Peyer's patch (tissue), 4 donors: ENCODE measurements around the gene ASCC2. TPM values are rescaled to one million over a fixed set of nuclear protein-coding genes. Genes with fewer than 3 reads are reported as not detected.

Experiments used
- DNase-seq, 3 donors: peaks; one replicate each; pipeline ENCODE4 v3.0.0-alpha.2; 2017 to 2019
- H3K27ac ChIP-seq, 4 donors: fragments of 200-600 bp; sonication (generic); one replicate each; pipeline ENCODE4 v1.5.1; 2016 to 2019
- H3K27me3 ChIP-seq, 2 donors: fragments of 200-600 bp; sonication (generic); one replicate each; pipeline ENCODE4 v1.5.1; 2019
- H3K36me3 ChIP-seq, 3 donors: fragments of 200-600 bp; sonication (generic); one replicate each; pipeline ENCODE4 v1.5.1; 2016 to 2019
- H3K4me1 ChIP-seq, 4 donors: fragments of 200-600 bp; sonication (generic); one replicate each; pipeline ENCODE4 v1.5.1; 2016 to 2019
- H3K4me3 ChIP-seq, 4 donors: fragments of 200-600 bp; sonication (generic); 1 replicate in 3 of 4; 2 replicates in 1 of 4; pipeline ENCODE4 v1.5.1; 2016 to 2019; ENCODE audit warnings: mild to moderate bottlenecking in 1 of 4
- H3K9me3 ChIP-seq, 4 donors: fragments of 200-600 bp; sonication (generic); one replicate each; pipeline ENCODE4 v1.5.1; 2016 to 2019; ENCODE audit warnings: mild to moderate bottlenecking in 1 of 4
- CTCF ChIP-seq, 6 experiments: fragments of 450-650 bp in 4 of 6; fragments of 200-600 bp in 2 of 6; sonication (generic) in 1 of 6; IDR thresholded peaks; one replicate each; pipeline ENCODE4 v1.5.1; 2017 to 2019; ENCODE audit warnings: antibody characterized with exemption in 6 of 6, mild to moderate bottlenecking in 3 of 6, moderate library complexity in 1 of 6
- POLR2A ChIP-seq, 2 donors: fragments of 450-650 bp; IDR thresholded peaks; one replicate each; pipeline ENCODE4 v1.5.1; 2017; ENCODE audit warnings: antibody characterized with exemption in 2 of 2, mild to moderate bottlenecking in 2 of 2, moderate library complexity in 2 of 2
- total RNA-seq, 4 donors: library from RNA; depleted of rRNA; stranded (reverse); fragments of >200 nt; gene quantifications; one replicate each; pipeline ENCODE4 v1.1.0, GENCODE V29; 2016

ASCC2 gene
- total RNA-seq, 4 donors from 2014 or later: 47.5 to 91.6 (median 78.4) TPM

- peaks cover 0 to 20% (median 0%) of the 10 kb centered on the region in 3 donors for H3K36me3 ChIP-seq
- no peaks in the 10 kb centered on the region for H3K4me1 ChIP-seq
- H3K4me3 ChIP-seq: no peak overlapping the region
- DNase-seq: peak in 1 of 3 donors; percentile 20
- no peaks in the 10 kb centered on the region for H3K27me3 ChIP-seq
- no peak overlapping the region for H3K27ac ChIP-seq
- no peaks in the 10 kb centered on the region for H3K9me3 ChIP-seq
- TF ChIP-seq CTCF (IDR thresholded peaks at IDR 0.05) (no peak), POLR2A (IDR thresholded peaks at IDR 0.05) (no peak)
Observed at GRCh38 chr22:29747832-29748231, 90.2 kb downstream of the ASCC2 start.

GRCh38 chr22:29744902-29745301 is 93.2 kb downstream of the ASCC2 start:
- Histone ChIP-seq H3K27ac (no peak overlapping the region), H3K4me3 (no peak overlapping the region), H3K27me3 (no peaks in the 10 kb centered on the region), H3K4me1 (no peaks in the 10 kb centered on the region), H3K9me3 (no peaks in the 10 kb centered on the region), H3K36me3 (peaks cover 0 to 25% (median 0%) of the 10 kb centered on the region in 3 donors)
- peak in 1 of 3 donors; percentile 37 for DNase-seq
- TF ChIP-seq POLR2A (IDR thresholded peaks at IDR 0.05) (no peak), CTCF (IDR thresholded peaks at IDR 0.05) (no peak)

- H3K9me3 ChIP-seq: no peaks in the 10 kb centered on the region
- H3K4me3 ChIP-seq: no peak overlapping the region
- no peaks in the 10 kb centered on the region for H3K27me3 ChIP-seq
- no peak for DNase-seq
- peaks cover 0 to 14% (median 0%) of the 10 kb centered on the region in 3 donors for H3K36me3 ChIP-seq
- TF ChIP-seq POLR2A (IDR thresholded peaks at IDR 0.05) (no peak), CTCF (IDR thresholded peaks at IDR 0.05) (no peak)
- H3K4me1 ChIP-seq: no peaks in the 10 kb centered on the region
- no peak overlapping the region for H3K27ac ChIP-seq
Observed at GRCh38 chr22:29742326-29742725, 95.7 kb downstream of the ASCC2 start.

- no peak overlapping the region for H3K27ac ChIP-seq
- no peaks in the 10 kb centered on the region for H3K4me1 ChIP-seq
- TF ChIP-seq CTCF (IDR thresholded peaks at IDR 0.05) (no peak), POLR2A (IDR thresholded peaks at IDR 0.05) (no peak)
- H3K4me3 ChIP-seq: no peak overlapping the region
- DNase-seq: no peak
- H3K36me3 ChIP-seq: peaks cover 0 to 11% (median 0%) of the 10 kb centered on the region in 3 donors
- H3K9me3 ChIP-seq: no peaks in the 10 kb centered on the region
- H3K27me3 ChIP-seq: no peaks in the 10 kb centered on the region
Observed at GRCh38 chr22:29741926-29742325, 96.1 kb downstream of the ASCC2 start.

- Histone ChIP-seq H3K27ac (no peak overlapping the region), H3K9me3 (no peaks in the 10 kb centered on the region), H3K4me1 (no peaks in the 10 kb centered on the region), H3K27me3 (no peaks in the 10 kb centered on the region), H3K36me3 (peaks cover 0 to 5% (median 0%) of the 10 kb centered on the region in 3 donors), H3K4me3 (no peak overlapping the region)
- no peak for DNase-seq
- no peak for TF ChIP-seq POLR2A (IDR thresholded peaks at IDR 0.05)
- TF ChIP-seq CTCF (IDR thresholded peaks at IDR 0.05): no peak
Observed at GRCh38 chr22:29740216-29740615, 97.9 kb downstream of the ASCC2 start.

GRCh38 chr22:29739346-29739875 is 98.7 kb downstream of the ASCC2 start:
- H3K36me3 ChIP-seq: peaks cover 0 to 5% (median 0%) of the 10 kb centered on the region in 3 donors
- H3K27me3 ChIP-seq: no peaks in the 10 kb centered on the region
- no peak overlapping the region for H3K27ac ChIP-seq
- no peak for DNase-seq
- H3K4me3 ChIP-seq: no peak overlapping the region
- no peaks in the 10 kb centered on the region for H3K9me3 ChIP-seq
- H3K4me1 ChIP-seq: no peaks in the 10 kb centered on the region
- TF ChIP-seq POLR2A (IDR thresholded peaks at IDR 0.05) (no peak), CTCF (IDR thresholded peaks at IDR 0.05) (no peak)
